ENCODE data around the gene CDK5. TPM values are rescaled to one million over a fixed set of nuclear protein-coding genes. Genes with fewer than 3 reads are reported as not detected.

Gene CDK5
- total and polyA plus RNA-seq, 9 of the 15 experiments (the other 6 are each of a cell fraction or from before 2014, with no cell fraction given) = 3.2 to 38.0 (median 27.5) TPM

GRCh38 chr7:151028948-151029501 is 28.7 kb downstream of the CDK5 start (continued):
- TF ChIP-seq RBM17 (IDR thresholded peaks at IDR 0.05; ENCODE audit: borderline replicate concordance, low read depth, low read length) = no peak
- no peak for TF ChIP-seq CBFA2T3 (IDR thresholded peaks at IDR 0.05)
- no peak for TF ChIP-seq RNF219 (CRISPR knock-in tag; IDR thresholded peaks at IDR 0.05)
- TF ChIP-seq NELFE (IDR thresholded peaks at IDR 0.05; ENCODE audit: insufficient read depth, insufficient read length) = no peak
- no peak for TF ChIP-seq NCOR1 (IDR thresholded peaks at IDR 0.05)
- TF ChIP-seq ZNF280B (CRISPR knock-in tag; IDR thresholded peaks at IDR 0.05) = no peak
- TF ChIP-seq NFATC3 (IDR thresholded peaks at IDR 0.05) = no peak; the same call in 1 of the 2 replicates
- TF ChIP-seq POLR2H (tag; IDR thresholded peaks at IDR 0.05; ENCODE audit: low read depth) = no peak
- no peak for TF ChIP-seq ZBTB43 (CRISPR knock-in tag; IDR thresholded peaks at IDR 0.05)
- peak; percentile 25 for TF ChIP-seq ARHGAP35 (IDR thresholded peaks at IDR 0.05; ENCODE audit: partially characterized antibody)
- no peak for TF ChIP-seq CUX1 (CRISPR knock-in tag; IDR thresholded peaks at IDR 0.05)
- no peak for TF ChIP-seq ELK3 (CRISPR knock-in tag; IDR thresholded peaks at IDR 0.05)
- no peak for TF ChIP-seq MBD2 (IDR thresholded peaks at IDR 0.05; ENCODE audit: borderline replicate concordance, low read depth)
- TF ChIP-seq ZNF217 (CRISPR knock-in tag; IDR thresholded peaks at IDR 0.05) = no peak
- 0 out of 2 replicates have a peak, but pooled peaks have one; percentile 18 for TF ChIP-seq LARP7 (IDR thresholded peaks at IDR 0.05)
- no peak for TF ChIP-seq SPI1 (IDR thresholded peaks at IDR 0.05; ENCODE audit: borderline replicate concordance, low read depth, low read length)
- peak; percentile 19; the same call in 1 of the 2 replicates for TF ChIP-seq HES1 (IDR thresholded peaks at IDR 0.05; ENCODE audit: low read depth)

Measured in K562 (cell line).